Hair follicular keratinocyte (primary cell): ENCODE data around the gene PCDHA4. TPM values are rescaled to one million over a fixed set of nuclear protein-coding genes. Genes with fewer than 3 reads are reported as not detected.

Experiments used
- total RNA-seq: library from RNA; depleted of rRNA; stranded (reverse); fragments of >200 nt; gene quantifications from 2 replicates; pipeline ENCODE4 v1.2.3, GENCODE V29; 2015

Gene PCDHA4
- not detected in 2 replicates for total RNA-seq

DNA sequence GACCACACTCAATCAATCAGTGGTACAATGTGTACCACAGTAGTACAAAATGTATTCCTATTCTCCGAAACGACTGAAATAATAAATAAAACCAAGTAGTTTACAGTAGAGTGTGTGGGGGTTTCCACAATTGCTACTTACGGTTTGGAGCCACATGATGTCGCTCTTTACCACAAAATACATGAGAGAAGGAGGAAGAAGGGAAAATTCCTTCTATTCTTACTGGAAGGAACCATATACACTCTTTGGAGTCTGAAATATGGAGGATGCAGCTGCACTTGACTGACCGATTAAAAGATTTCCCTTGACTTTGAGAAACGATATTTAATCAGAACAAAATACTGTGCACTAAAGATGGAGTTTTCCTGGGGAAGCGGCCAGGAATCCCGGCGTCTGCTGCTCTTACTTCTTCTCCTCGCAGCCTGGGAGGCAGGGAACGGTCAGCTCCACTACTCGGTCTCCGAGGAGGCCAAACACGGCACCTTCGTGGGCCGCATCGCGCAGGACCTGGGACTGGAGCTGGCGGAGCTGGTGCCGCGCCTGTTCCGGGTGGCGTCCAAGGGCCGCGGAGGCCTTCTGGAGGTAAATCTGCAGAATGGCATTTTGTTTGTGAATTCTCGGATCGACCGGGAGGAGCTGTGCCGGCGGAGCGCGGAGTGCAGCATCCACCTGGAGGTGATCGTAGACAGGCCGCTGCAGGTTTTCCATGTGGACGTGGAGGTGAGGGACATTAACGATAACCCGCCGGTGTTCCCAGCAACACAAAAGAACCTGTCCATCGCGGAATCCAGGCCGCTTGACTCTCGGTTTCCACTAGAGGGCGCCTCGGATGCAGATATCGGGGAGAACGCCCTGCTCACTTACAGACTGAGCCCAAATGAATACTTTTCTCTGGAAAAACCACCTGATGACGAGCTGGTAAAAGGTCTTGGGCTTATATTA is at the start of gene PCDHA4:
Gene PCDHA4 (plus strand): TSS at position 235 of the 942 bp plus-strand sequence.

DNA sequence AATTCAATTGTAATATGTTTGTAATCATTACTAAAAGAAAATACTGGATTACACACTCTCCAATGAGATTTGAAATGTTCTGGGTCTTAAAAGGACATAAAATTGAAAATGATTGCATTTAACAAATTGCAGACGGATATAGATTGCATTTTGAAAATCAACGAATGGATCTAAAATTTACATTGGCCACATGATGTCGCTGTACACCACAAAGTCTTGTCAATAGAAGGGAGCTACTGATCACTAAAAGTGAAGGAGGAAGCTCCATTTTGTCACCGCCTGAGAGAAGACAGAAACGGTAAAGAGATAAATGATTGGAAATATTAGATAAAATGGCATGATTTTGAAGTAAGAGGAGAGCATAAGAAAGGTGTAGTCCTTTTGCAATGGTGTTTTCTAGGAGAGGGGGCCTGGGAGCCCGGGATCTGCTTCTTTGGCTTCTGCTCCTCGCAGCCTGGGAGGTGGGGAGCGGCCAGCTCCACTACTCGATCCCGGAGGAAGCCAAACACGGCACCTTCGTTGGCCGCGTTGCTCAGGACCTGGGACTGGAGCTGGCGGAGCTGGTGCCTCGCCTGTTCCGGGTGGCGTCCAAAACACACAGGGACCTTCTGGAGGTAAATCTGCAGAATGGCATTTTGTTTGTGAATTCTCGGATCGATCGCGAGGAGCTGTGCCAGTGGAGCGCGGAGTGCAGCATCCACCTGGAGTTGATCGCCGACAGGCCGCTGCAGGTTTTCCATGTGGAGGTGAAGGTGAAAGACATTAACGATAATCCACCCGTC is 20.8 kb upstream of the PCDHA4 start, which contains the start of gene PCDHA1:
Gene PCDHA1 (plus strand): TSS at position 236 of the 782 bp plus-strand sequence.

DNA sequence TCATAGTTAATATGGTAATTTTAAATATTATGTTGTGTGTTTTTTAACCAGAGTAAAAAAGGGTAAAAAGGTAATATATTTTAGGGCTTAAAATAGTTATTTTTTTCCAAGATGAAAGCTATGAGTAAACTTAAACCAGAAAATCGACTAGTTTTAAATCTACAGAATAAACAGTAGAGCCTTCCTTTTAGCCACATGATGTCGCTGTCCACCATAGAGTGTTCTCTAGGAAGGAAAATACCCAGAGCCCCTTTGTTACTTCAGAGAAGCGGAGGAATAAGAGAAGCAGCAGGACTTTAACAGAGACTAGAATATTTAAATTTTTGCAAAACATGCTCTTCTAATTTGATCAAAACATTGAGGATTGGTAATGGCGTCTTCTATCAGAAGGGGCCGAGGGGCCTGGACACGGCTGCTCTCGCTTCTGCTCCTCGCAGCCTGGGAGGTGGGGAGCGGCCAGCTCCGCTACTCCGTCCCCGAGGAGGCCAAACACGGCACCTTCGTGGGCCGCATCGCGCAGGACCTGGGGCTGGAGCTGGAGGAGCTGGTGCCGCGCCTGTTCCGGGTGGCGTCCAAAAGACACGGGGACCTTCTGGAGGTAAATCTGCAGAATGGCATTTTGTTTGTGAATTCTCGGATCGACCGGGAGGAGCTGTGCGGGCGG is 12.1 kb upstream of the PCDHA4 start, which contains the start of gene PCDHA2:
Gene PCDHA2 (plus strand): TSS at position 258 of the 664 bp plus-strand sequence.

DNA sequence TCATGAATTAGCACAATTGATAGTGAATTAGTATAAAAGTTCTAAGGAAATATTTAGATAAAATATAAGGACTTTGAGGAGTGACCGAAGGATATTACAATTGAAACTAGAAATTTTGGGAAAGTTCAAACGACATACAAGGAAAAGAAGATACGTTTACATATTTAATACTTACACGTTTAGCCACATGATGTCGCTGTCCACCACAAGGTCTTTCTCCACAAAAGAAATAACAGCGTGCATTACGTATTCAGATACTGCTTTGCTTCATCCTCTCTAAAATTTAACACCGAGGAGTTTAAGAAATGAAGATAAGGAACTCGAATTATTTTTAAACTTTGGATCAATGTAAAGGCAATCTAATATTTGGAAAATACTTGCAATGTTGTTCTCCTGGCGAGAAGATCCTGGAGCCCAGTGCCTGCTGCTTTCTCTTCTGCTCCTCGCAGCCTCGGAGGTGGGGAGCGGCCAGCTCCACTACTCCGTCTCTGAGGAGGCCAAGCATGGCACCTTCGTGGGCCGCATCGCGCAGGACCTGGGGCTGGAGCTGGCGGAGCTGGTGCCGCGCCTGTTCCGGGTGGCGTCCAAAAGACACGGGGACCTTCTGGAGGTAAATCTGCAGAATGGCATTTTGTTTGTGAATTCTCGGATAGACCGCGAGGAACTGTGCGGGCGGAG is 5.9 kb upstream of the PCDHA4 start, which contains the start of gene PCDHA3:
Gene PCDHA3 (plus strand): TSS at position 242 of the 678 bp plus-strand sequence.

DNA sequence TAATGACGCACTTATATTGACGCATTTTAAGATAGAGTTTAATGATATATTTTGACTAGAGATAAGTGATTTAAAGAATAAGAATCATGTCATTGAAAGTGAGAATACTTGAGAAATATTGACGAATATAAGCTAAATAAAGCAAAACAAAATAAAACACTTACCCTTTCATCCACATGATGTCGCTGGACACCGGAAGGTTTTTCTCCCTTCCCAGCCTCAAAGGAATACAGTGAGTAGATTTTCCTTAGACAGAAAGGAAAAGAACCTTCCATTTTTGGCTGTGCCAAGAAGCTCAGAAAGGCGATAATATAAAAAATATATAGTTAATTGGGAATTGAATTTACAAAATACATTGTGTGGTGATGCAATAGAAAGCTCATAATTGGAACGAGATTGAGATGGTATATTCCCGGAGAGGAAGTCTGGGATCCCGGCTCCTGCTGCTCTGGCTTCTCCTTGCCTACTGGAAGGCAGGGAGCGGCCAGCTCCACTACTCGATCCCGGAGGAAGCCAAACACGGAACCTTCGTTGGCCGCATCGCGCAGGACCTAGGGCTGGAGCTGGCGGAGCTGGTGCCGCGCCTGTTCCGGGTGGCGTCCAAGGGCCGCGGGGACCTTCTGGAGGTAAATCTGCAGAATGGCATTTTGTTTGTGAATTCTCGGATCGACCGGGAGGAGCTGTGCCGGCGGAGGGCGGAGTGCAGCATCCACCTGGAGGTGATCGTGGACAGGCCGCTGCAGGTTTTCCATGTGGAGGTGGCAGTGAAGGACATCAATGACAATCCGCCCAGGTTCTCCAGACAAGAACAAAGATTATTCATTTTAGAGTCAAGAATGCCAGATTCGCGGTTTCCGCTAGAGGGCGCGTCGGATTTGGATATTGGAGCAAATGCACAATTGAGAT is 14.8 kb downstream of the PCDHA4 start, which contains the start of gene PCDHA5:
Gene PCDHA5 (plus strand): TSS at position 239 of the 906 bp plus-strand sequence.

DNA sequence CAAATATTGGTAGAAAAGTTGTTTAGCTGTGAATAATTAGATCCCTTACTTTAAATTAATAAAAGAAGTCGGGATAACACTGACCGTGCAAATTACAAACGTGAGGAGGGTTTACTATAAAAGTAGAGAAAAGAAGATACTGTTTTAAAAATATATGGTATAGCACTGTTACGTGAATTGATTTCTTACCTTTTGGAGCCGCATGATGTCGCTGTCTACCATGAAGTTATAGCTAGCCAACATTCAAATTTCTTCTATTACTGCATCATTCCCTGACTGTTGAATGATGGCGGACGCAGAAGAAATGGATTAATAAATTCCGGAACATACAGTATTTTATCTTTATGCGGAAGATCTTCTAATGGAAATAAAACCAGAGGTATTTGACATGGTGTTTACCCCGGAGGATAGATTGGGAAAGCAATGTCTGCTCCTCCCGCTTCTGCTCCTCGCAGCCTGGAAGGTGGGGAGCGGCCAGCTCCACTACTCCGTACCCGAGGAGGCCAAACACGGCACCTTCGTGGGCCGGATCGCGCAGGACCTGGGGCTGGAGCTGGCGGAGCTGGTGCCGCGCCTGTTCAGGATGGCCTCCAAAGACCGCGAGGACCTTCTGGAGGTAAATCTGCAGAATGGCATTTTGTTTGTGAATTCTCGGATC is 21.0 kb downstream of the PCDHA4 start, which contains the start of gene PCDHA6:
Gene PCDHA6 (plus strand): TSS at position 257 of the 658 bp plus-strand sequence. CDS start 132 bp downstream, at position 389.

DNA sequence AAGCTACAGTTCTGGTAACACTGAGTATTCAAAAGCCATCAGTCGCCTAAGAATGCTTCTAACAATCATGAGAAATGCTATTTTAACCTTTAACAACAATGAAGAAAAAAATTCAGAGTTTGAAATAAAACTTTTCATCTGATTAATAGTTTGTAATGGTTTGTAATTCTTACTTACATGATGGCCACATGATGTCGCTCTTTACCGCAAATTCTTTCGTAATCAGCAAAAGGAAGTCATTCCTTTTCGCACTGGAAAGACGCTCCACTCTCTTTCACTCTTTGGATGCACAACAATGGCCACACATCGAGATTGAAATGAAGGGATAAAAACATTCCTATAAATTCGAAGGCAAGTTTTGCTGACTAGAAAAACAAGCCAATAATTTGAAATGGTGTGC is 27.1 kb downstream of the PCDHA4 start, which contains the start of gene PCDHA7:
Gene PCDHA7 (plus strand): TSS at position 277 of the 400 bp plus-strand sequence. CDS start 115 bp downstream, at position 392.

DNA sequence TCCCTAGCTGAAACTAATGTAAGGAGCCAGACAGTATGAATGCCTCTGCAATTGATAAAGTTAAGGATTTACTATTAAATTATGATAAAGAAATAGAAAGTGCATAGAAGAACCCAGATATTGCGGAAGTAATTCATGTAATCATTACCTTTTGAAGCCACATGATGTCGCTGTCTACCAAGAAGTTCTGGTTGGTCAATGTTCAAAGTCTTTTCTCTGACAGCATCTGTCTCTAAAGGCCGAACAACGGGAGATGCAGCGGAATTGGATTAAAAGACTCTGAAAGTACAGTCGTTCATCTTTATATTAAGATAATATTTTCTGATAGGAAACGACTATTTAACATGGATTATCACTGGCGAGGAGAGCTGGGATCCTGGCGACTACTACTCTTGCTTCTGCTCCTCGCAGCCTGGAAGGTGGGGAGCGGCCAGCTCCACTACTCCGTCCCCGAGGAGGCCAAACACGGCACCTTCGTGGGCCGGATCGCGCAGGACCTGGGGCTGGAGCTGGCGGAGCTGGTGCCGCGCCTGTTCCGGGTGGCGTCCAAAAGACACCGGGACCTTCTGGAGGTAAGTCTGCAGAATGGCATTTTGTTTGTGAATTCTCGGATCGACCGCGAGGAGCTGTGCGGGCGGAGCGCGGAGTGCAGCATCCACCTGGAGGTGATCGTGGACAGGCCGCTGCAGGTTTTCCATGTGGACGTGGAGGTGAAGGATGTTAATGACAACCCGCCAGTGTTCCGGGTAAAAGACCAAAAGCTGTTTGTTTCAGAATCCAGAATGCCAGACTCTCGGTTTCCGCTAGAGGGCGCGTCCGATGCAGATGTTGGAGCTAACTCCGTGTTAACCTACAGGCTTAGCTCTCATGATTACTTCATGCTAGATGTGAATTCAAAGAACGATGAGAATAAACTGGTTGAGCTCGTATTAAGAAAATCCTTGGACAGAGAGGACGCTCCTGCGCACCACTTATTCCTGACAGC is 34.4 kb downstream of the PCDHA4 start, which contains the start of gene PCDHA8:
Gene PCDHA8 (plus strand): TSS at position 210 of the 985 bp plus-strand sequence. CDS start 135 bp downstream, at position 345.

DNA sequence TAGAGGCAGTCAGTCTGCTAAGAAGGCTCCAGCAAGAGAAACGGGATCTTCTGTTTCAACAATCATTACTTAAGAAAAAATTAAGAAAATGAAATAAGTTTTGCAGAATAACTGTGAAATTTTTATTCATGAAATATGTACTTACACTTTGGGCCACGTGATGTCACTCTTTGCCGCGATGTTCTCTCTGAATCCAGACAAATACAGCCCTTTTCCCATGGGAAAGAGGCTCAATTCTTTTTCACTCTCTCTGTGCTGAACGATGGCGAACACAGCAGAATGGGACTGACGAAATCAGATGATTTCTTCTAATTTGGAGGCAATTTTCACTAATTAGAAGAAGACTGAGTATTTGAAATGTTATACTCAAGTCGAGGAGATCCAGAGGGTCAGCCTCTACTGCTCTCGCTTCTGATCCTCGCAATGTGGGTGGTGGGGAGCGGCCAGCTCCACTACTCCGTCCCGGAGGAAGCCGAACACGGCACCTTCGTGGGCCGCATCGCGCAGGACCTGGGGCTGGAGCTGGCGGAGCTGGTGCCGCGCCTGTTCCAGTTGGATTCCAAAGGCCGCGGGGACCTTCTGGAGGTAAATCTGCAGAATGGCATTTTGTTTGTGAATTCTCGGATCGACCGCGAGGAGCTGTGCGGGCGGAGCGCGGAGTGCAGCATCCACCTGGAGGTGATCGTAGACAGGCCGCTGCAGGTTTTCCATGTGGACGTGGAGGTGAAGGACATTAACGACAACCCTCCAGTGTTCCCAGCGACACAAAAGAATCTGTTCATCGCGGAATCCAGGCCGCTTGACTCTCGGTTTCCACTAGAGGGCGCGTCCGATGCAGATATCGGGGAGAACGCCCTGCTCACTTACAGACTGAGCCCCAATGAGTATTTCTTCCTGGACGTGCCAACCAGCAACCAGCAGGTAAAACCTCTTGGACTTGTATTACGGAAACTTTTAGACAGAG is 41.6 kb downstream of the PCDHA4 start, which contains the start of gene PCDHA9:
Gene PCDHA9 (plus strand): TSS at position 244 of the 964 bp plus-strand sequence. CDS start 114 bp downstream, at position 358.

DNA sequence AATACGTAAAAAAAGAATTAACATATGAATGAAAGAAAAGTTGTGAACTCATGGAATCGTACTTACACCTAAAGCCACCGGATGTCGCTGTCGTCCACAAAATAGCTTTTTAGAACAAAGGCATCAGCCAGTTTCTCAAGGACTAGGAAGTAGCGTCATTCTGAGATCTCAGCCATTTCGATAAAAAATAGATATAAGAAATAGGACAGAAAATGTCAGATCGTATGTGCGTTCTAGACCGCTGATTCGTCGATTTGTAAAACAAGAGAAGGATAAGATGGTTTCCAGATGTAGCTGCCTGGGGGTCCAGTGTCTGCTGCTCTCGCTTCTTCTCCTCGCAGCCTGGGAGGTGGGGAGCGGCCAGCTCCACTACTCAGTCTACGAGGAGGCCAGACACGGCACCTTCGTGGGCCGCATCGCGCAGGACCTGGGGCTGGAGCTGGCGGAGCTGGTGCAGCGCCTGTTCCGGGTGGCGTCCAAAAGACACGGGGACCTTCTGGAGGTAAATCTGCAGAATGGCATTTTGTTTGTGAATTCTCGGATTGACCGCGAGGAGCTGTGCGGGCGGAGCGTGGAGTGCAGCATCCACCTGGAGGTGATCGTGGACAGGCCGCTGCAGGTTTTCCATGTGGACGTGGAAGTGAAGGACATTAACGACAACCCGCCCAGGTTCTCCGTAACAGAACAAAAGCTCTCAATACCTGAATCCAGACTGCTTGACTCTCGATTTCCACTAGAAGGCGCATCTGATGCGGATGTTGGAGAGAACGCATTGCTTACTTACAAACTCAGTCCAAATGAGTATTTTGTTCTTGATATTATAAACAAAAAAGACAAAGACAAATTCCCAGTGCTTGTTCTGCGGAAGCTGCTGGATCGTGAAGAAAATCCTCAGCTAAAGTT is 49.2 kb downstream of the PCDHA4 start, which contains the start of gene PCDHA10:
Gene PCDHA10 (plus strand): TSS at position 126 of the 903 bp plus-strand sequence. CDS start 152 bp downstream, at position 278.

Other genes starting within 250 kb of the PCDHA4 start
- gene SRA1, start 249.6 kb upstream of the PCDHA4 start, total RNA-seq: 40.8 and 58.3 TPM in 2 replicates
- gene APBB3, start 242.5 kb upstream of the PCDHA4 start, total RNA-seq: 5.0 and 7.7 TPM in 2 replicates
- gene SLC35A4, start 242.2 kb upstream of the PCDHA4 start, total RNA-seq: 37.6 and 43.4 TPM in 2 replicates
- 0.08 and 0.76 TPM in 2 replicates for gene CD14, start 173.9 kb upstream of the PCDHA4 start, total RNA-seq
- gene TMCO6, start 167.6 kb upstream of the PCDHA4 start, total RNA-seq: 27.4 and 28.1 TPM in 2 replicates
- 44.7 and 60.0 TPM in 2 replicates for gene NDUFA2, start 159.4 kb upstream of the PCDHA4 start, total RNA-seq
- 63.2 and 93.5 TPM in 2 replicates for gene IK, start 159.2 kb upstream of the PCDHA4 start, total RNA-seq
- 14.7 and 16.0 TPM in 2 replicates for gene WDR55, start 142.2 kb upstream of the PCDHA4 start, total RNA-seq
- 0.78 and 1.6 TPM in 2 replicates for gene DND1, start 133.5 kb upstream of the PCDHA4 start, total RNA-seq
- 63.0 and 96.6 TPM in 2 replicates for gene HARS1, start 115.7 kb upstream of the PCDHA4 start, total RNA-seq
- 26.0 and 27.2 TPM in 2 replicates for gene HARS2, start 115.6 kb upstream of the PCDHA4 start, total RNA-seq
- gene ZMAT2, start 106.6 kb upstream of the PCDHA4 start, total RNA-seq: 29.0 and 31.2 TPM in 2 replicates
- gene PCDHA1, start 20.9 kb upstream of the PCDHA4 start, total RNA-seq: not detected in 2 replicates
- not detected in 2 replicates for gene PCDHA2, start 12.2 kb upstream of the PCDHA4 start, total RNA-seq
- not detected in 2 replicates for gene PCDHA3, start 6.0 kb upstream of the PCDHA4 start, total RNA-seq
- not detected in 2 replicates for gene PCDHA5, start 14.5 kb downstream of the PCDHA4 start, total RNA-seq
- gene PCDHA6, start 20.9 kb downstream of the PCDHA4 start, total RNA-seq: 0.16 TPM in 1 of 2 replicates, not detected in the other
- not detected in 2 replicates for gene PCDHA7, start 27.2 kb downstream of the PCDHA4 start, total RNA-seq
- not detected in 2 replicates for gene PCDHA8, start 34.1 kb downstream of the PCDHA4 start, total RNA-seq
- gene PCDHA9, start 41.3 kb downstream of the PCDHA4 start, total RNA-seq: not detected in 2 replicates
- gene PCDHA10, start 48.8 kb downstream of the PCDHA4 start, total RNA-seq: not detected in 2 replicates
- gene PCDHA11, start 61.9 kb downstream of the PCDHA4 start, total RNA-seq: under 0.01 TPM in 1 of 2 replicates, not detected in the other
- gene PCDHA12, start 68.2 kb downstream of the PCDHA4 start, total RNA-seq: not detected in 2 replicates
- not detected in 2 replicates for gene PCDHA13, start 75.1 kb downstream of the PCDHA4 start, total RNA-seq
- 0.16 and 0.61 TPM in 2 replicates for gene PCDHAC1, start 119.2 kb downstream of the PCDHA4 start, total RNA-seq
- gene PCDHAC2, start 159.4 kb downstream of the PCDHA4 start, total RNA-seq: 1.1 and 1.3 TPM in 2 replicates
- gene PCDHB1, start 244.3 kb downstream of the PCDHA4 start, total RNA-seq: not detected in 2 replicates